Measurements from ENCODE around the gene TSPAN8.

DNA sequence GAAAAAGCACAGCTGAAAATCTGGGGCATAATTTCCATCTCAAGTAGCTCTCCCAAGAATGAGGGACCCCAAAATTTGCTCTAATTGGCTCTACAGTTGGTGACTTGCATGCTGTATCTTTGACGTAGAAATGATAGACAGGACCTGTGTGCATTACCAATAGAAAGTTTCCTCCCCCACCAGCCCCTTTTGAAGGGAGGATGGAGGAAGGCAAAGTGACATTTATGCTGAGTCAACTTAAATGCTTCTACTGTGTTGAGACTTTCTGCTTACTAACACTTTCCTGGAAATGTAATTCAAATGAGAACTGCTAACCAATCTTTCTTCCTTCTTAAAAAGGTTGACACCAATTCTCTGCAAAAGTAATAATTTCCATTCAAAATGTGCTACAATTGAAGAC is 31.9 kb downstream of the TSPAN8 start:
- TF ChIP-seq, protein P1, sequence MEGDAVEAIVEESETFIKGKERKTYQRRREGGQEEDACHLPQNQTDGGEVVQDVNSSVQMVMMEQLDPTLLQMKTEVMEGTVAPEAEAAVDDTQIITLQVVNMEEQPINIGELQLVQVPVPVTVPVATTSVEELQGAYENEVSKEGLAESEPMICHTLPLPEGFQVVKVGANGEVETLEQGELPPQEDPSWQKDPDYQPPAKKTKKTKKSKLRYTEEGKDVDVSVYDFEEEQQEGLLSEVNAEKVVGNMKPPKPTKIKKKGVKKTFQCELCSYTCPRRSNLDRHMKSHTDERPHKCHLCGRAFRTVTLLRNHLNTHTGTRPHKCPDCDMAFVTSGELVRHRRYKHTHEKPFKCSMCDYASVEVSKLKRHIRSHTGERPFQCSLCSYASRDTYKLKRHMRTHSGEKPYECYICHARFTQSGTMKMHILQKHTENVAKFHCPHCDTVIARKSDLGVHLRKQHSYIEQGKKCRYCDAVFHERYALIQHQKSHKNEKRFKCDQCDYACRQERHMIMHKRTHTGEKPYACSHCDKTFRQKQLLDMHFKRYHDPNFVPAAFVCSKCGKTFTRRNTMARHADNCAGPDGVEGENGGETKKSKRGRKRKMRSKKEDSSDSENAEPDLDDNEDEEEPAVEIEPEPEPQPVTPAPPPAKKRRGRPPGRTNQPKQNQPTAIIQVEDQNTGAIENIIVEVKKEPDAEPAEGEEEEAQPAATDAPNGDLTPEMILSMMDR (conservative IDR thresholded peaks at IDR 0.05; ENCODE audit: low read depth in 2 of 2), result no peak
- TF ChIP-seq CREB1 (CRISPR knock-in tag; IDR thresholded peaks at IDR 0.05; ENCODE audit: low read depth) (no peak), EZH2phosphoT487 (IDR thresholded peaks at IDR 0.05; ENCODE audit: unreplicated experiment) (no peak), EZH2 (IDR thresholded peaks at IDR 0.05; ENCODE audit: low read depth, unreplicated experiment) (no peak), JUNB (IDR thresholded peaks at IDR 0.05; ENCODE audit: unreplicated experiment) (no peak), POLR2AphosphoS5 (IDR thresholded peaks at IDR 0.05; ENCODE audit: low read depth) (no peak), ZNF114 (CRISPR knock-in tag; IDR thresholded peaks at IDR 0.05) (no peak), STAT1 (IDR thresholded peaks at IDR 0.05; ENCODE audit: unreplicated experiment) (no peak), ZNF331 (CRISPR knock-in tag; IDR thresholded peaks at IDR 0.05; ENCODE audit: low read depth) (no peak), NANOG (IDR thresholded peaks at IDR 0.05; ENCODE audit: borderline replicate concordance) (no peak)
- TF ChIP-seq, protein P2, sequence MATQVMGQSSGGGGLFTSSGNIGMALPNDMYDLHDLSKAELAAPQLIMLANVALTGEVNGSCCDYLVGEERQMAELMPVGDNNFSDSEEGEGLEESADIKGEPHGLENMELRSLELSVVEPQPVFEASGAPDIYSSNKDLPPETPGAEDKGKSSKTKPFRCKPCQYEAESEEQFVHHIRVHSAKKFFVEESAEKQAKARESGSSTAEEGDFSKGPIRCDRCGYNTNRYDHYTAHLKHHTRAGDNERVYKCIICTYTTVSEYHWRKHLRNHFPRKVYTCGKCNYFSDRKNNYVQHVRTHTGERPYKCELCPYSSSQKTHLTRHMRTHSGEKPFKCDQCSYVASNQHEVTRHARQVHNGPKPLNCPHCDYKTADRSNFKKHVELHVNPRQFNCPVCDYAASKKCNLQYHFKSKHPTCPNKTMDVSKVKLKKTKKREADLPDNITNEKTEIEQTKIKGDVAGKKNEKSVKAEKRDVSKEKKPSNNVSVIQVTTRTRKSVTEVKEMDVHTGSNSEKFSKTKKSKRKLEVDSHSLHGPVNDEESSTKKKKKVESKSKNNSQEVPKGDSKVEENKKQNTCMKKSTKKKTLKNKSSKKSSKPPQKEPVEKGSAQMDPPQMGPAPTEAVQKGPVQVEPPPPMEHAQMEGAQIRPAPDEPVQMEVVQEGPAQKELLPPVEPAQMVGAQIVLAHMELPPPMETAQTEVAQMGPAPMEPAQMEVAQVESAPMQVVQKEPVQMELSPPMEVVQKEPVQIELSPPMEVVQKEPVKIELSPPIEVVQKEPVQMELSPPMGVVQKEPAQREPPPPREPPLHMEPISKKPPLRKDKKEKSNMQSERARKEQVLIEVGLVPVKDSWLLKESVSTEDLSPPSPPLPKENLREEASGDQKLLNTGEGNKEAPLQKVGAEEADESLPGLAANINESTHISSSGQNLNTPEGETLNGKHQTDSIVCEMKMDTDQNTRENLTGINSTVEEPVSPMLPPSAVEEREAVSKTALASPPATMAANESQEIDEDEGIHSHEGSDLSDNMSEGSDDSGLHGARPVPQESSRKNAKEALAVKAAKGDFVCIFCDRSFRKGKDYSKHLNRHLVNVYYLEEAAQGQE (IDR thresholded peaks at IDR 0.05; ENCODE audit: unreplicated experiment), result no peak
- TF ChIP-seq, protein P3, sequence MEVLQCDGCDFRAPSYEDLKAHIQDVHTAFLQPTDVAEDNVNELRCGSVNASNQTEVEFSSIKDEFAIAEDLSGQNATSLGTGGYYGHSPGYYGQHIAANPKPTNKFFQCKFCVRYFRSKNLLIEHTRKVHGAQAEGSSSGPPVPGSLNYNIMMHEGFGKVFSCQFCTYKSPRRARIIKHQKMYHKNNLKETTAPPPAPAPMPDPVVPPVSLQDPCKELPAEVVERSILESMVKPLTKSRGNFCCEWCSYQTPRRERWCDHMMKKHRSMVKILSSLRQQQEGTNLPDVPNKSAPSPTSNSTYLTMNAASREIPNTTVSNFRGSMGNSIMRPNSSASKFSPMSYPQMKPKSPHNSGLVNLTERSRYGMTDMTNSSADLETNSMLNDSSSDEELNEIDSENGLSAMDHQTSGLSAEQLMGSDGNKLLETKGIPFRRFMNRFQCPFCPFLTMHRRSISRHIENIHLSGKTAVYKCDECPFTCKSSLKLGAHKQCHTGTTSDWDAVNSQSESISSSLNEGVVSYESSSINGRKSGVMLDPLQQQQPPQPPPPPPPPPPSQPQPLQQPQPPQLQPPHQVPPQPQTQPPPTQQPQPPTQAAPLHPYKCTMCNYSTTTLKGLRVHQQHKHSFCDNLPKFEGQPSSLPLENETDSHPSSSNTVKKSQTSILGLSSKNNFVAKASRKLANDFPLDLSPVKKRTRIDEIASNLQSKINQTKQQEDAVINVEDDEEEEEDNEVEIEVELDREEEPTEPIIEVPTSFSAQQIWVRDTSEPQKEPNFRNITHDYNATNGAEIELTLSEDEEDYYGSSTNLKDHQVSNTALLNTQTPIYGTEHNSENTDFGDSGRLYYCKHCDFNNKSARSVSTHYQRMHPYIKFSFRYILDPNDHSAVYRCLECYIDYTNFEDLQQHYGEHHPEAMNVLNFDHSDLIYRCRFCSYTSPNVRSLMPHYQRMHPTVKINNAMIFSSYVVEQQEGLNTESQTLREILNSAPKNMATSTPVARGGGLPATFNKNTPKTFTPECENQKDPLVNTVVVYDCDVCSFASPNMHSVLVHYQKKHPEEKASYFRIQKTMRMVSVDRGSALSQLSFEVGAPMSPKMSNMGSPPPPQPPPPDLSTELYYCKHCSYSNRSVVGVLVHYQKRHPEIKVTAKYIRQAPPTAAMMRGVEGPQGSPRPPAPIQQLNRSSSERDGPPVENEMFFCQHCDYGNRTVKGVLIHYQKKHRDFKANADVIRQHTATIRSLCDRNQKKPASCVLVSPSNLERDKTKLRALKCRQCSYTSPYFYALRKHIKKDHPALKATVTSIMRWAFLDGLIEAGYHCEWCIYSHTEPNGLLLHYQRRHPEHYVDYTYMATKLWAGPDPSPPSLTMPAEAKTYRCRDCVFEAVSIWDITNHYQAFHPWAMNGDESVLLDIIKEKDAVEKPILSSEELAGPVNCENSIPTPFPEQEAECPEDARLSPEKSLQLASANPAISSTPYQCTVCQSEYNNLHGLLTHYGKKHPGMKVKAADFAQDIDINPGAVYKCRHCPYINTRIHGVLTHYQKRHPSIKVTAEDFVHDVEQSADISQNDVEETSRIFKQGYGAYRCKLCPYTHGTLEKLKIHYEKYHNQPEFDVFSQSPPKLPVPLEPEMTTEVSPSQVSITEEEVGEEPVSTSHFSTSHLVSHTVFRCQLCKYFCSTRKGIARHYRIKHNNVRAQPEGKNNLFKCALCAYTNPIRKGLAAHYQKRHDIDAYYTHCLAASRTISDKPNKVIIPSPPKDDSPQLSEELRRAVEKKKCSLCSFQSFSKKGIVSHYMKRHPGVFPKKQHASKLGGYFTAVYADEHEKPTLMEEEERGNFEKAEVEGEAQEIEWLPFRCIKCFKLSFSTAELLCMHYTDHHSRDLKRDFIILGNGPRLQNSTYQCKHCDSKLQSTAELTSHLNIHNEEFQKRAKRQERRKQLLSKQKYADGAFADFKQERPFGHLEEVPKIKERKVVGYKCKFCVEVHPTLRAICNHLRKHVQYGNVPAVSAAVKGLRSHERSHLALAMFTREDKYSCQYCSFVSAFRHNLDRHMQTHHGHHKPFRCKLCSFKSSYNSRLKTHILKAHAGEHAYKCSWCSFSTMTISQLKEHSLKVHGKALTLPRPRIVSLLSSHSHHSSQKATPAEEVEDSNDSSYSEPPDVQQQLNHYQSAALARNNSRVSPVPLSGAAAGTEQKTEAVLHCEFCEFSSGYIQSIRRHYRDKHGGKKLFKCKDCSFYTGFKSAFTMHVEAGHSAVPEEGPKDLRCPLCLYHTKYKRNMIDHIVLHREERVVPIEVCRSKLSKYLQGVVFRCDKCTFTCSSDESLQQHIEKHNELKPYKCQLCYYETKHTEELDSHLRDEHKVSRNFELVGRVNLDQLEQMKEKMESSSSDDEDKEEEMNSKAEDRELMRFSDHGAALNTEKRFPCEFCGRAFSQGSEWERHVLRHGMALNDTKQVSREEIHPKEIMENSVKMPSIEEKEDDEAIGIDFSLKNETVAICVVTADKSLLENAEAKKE (CRISPR knock-in tag; IDR thresholded peaks at IDR 0.05), result no peak

All from GM23338 (cell line).